Fibroblast of pulmonary artery (primary cell): ENCODE results near the gene CCDC57.

Source experiments
- DNase-seq: peaks from one replicate; pipeline ENCODE4 v3.0.0-alpha.2; 2010; ENCODE audit warnings: low read depth
- H3K4me3 ChIP-seq: replicated peaks from 2 replicates; pipeline ENCODE4 v1.5.1; 2011; ENCODE audit warnings: low read depth, mild to moderate bottlenecking, control low read depth, low read length, moderate library complexity
- TF ChIP-seq, protein P1 (sequence below): IDR thresholded peaks from 2 replicates; pipeline ENCODE4 v1.5.1; 2011; ENCODE audit warnings: mild to moderate bottlenecking, control low read depth, low read length, inconsistent platforms; ENCODE audit errors: missing control alignments

The CCDC57 gene

DNA sequence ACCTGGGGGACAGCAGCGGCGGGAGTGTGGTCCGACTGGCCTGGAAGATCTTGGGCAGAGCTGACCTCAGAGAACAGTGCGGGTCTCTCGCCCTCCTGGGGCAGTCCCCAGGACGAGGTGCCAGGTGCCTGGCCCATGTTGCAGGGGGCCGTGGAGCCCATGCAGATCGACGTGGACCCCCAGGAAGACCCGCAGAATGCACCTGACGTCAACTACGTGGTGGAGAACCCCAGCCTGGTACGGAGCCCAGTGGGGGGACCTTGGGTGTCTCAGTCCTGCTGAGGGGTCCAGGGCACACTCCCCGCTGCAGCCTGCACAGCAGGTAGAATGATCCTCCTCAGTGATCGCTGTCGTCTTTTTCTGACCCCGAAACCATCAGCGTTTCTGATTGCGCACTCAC lies 159.5 kb downstream of the CCDC57 start:
- no peak for DNase-seq
- TF ChIP-seq, protein P1, sequence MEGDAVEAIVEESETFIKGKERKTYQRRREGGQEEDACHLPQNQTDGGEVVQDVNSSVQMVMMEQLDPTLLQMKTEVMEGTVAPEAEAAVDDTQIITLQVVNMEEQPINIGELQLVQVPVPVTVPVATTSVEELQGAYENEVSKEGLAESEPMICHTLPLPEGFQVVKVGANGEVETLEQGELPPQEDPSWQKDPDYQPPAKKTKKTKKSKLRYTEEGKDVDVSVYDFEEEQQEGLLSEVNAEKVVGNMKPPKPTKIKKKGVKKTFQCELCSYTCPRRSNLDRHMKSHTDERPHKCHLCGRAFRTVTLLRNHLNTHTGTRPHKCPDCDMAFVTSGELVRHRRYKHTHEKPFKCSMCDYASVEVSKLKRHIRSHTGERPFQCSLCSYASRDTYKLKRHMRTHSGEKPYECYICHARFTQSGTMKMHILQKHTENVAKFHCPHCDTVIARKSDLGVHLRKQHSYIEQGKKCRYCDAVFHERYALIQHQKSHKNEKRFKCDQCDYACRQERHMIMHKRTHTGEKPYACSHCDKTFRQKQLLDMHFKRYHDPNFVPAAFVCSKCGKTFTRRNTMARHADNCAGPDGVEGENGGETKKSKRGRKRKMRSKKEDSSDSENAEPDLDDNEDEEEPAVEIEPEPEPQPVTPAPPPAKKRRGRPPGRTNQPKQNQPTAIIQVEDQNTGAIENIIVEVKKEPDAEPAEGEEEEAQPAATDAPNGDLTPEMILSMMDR, result no peak
- peak overlapping the region; percentile 77 for H3K4me3 ChIP-seq

DNA sequence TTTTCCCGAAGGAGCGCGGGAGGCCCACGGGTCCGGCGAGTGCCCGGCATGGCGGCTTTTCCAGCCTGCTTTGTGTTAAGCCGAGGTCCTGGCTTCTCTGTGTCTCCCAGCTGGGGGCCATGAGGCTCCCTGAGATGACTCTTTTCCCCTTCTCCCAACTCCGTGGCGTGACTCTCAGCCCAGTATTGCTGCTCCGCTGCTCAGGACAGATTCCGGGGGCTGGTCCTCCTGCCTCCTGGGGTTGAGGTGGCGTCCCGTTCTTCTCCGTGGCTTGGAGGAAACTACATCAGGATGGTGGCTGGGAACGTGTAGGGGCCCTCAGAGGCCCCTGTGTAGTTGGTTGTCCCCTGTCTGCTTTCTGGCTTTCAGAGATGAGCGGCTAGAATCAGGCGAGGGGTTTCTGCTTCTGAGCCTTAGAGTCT lies 160.0 kb downstream of the CCDC57 start:
- TF ChIP-seq, protein P1, result no peak
- peak overlapping the region; percentile 77 for H3K4me3 ChIP-seq
- no peak for DNase-seq

DNA sequence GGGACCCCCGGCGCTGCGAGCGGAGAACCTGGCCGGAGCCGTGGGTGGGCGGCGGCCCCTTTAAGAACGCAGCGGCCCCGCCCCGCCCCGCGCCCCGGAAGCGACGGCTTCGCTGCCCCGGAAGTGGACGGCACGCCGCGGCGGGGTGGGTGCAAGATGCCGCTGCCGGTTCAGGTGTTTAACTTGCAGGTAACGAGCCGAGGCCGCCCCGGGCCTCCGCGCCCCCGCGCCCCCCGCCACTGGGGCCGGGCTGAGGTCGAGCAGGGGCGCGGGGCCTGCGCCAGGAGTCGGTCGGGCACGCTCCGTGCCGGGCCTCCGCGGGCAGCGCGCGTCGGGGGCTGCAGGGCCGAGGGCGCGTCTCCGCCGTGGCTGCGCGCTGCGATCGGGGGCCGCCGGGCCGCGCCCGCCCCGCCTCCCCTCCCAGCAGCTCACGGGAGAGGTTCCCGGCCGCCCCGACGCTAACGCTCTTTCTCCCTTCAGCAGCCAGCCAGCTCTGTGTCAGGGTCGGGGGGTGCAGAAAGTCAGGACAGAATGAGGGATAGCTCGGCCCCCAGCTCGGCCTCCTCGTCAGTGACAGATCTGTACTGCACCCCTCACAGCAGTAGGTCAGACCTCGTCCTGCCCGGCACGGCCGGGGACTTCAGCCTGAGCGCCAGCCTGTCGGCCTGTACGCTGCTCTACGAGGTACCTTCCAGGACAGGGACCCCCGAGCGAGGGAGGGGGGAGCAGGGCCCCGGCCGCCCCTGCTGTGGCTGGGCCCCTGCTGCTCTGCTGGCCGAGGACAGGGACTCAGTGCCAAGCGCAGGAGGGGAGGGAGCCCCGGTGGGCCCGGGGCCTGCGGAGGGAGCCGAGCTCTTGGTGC lies 160.6 kb downstream of the CCDC57 start, which contains the start of the genes GPS1 and RFNG:
GPS1 (plus strand) TSS at position 123 of the 862 bp plus-strand sequence; CDS start at position 157, 34 bp downstream.
RFNG (minus strand) TSS at position 36 of the 862 bp plus-strand sequence. CDS start 45 bp downstream, outside the sequence.
- TF ChIP-seq, protein P1, result no peak
- DNase-seq, result peak; percentile 48
- H3K4me3 ChIP-seq, result peak within 1 kb of the TSS; percentile 77
